H9 (cell line): ENCODE measurements around the gene DMBT1. TPM values are rescaled to one million over a fixed set of nuclear protein-coding genes. Genes with fewer than 3 reads are reported as not detected.

Experiments
- DNase-seq: peaks from one replicate; pipeline ENCODE4 v3.0.0-alpha.2; 2017
- H2AFZ ChIP-seq: one replicate; pipeline ENCODE4 v1.6.1; 2013; ENCODE audit warnings: mild to moderate bottlenecking, low read length, control low read depth, moderate library complexity
- H2AK5ac ChIP-seq: 2 replicates; pipeline ENCODE4 v1.6.1; 2013; ENCODE audit warnings: low read length, control low read depth, mixed read lengths; ENCODE audit not compliant: insufficient read length
- H2BK120ac ChIP-seq: one replicate; pipeline ENCODE4 v1.6.1; 2013; ENCODE audit warnings: low read depth, mild to moderate bottlenecking, low read length, control low read depth, inconsistent platforms; ENCODE audit not compliant: poor library complexity, severe bottlenecking
- H2BK12ac ChIP-seq: 2 replicates; pipeline ENCODE4 v1.6.1; 2013; ENCODE audit warnings: low read length, control low read depth, mixed read lengths, low read depth; ENCODE audit not compliant: insufficient read length
- H2BK15ac ChIP-seq: 2 replicates; pipeline ENCODE4 v1.6.1; 2013; ENCODE audit warnings: low read depth, low read length, control low read depth
- H2BK20ac ChIP-seq: one replicate; pipeline ENCODE4 v1.6.1; 2013; ENCODE audit warnings: low read depth, mild to moderate bottlenecking, low read length, control low read depth, inconsistent platforms; ENCODE audit not compliant: poor library complexity, severe bottlenecking
- H2BK5ac ChIP-seq: 2 replicates; pipeline ENCODE4 v1.6.1; 2013; ENCODE audit warnings: low read length, control low read depth, mixed read lengths; ENCODE audit not compliant: insufficient read length
- H3K14ac ChIP-seq: 2 replicates; pipeline ENCODE4 v1.6.1; 2013; ENCODE audit warnings: low read length, control low read depth; ENCODE audit not compliant: insufficient read depth
- H3K18ac ChIP-seq: 2 replicates; pipeline ENCODE4 v1.6.1; 2013; ENCODE audit warnings: low read depth, mild to moderate bottlenecking, mixed read lengths, low read length, control low read depth; ENCODE audit not compliant: insufficient read length
- H3K23ac ChIP-seq: 2 replicates; pipeline ENCODE4 v1.6.1; 2013; ENCODE audit warnings: low read length, control low read depth, mixed read lengths, low read depth; ENCODE audit not compliant: insufficient read length
- H3K23me2 ChIP-seq: 2 replicates; pipeline ENCODE4 v1.6.1; 2013; ENCODE audit warnings: low read depth, mild to moderate bottlenecking, mixed read lengths, low read length, control low read depth; ENCODE audit not compliant: insufficient read length, poor library complexity, severe bottlenecking
- H3K27ac ChIP-seq: 2 replicates; pipeline ENCODE4 v1.5.1; 2013; ENCODE audit warnings: low read length, control low read depth, mixed read lengths, low read depth; ENCODE audit not compliant: insufficient read length
- H3K27me3 ChIP-seq: 2 replicates; pipeline ENCODE4 v1.6.1; 2013; ENCODE audit warnings: low read length, control low read depth, inconsistent platforms; ENCODE audit not compliant: insufficient read depth
- H3K4ac ChIP-seq: 2 replicates; pipeline ENCODE4 v1.6.1; 2013; ENCODE audit warnings: low read depth, mild to moderate bottlenecking, control low read depth, inconsistent platforms, low read length, moderate library complexity
- H3K4me1 ChIP-seq: 2 replicates; pipeline ENCODE4 v1.6.1; 2013; ENCODE audit warnings: low read length, control low read depth, inconsistent platforms; ENCODE audit not compliant: insufficient read depth
- H3K4me2 ChIP-seq: 2 replicates; pipeline ENCODE4 v1.6.1; 2013; ENCODE audit warnings: low read length, control low read depth, mixed read lengths; ENCODE audit not compliant: insufficient read length, insufficient read depth
- H3K56ac ChIP-seq: 2 replicates; pipeline ENCODE4 v1.6.1; 2013; ENCODE audit warnings: low read depth, mild to moderate bottlenecking, mixed read lengths, low read length, control low read depth; ENCODE audit not compliant: insufficient read length
- H3K79me1 ChIP-seq: 2 replicates; pipeline ENCODE4 v1.6.1; 2013; ENCODE audit warnings: low read depth, mild to moderate bottlenecking, moderate library complexity, low read length, control low read depth, inconsistent platforms; ENCODE audit not compliant: insufficient read depth, poor library complexity, severe bottlenecking
- H3K79me2 ChIP-seq: 2 replicates; pipeline ENCODE4 v1.6.1; 2013; ENCODE audit warnings: low read length, control low read depth, inconsistent platforms; ENCODE audit not compliant: insufficient read depth
- H3K9ac ChIP-seq: 2 replicates; pipeline ENCODE4 v1.6.1; 2013; ENCODE audit warnings: low read length, control low read depth, mixed read lengths; ENCODE audit not compliant: insufficient read length; ENCODE audit errors: extremely low read depth
- H3K9me3 ChIP-seq: one replicate; pipeline ENCODE4 v1.6.1; 2013; ENCODE audit warnings: low read depth, low read length, inconsistent platforms; ENCODE audit not compliant: control insufficient read depth
- H3T11ph ChIP-seq: one replicate; pipeline ENCODE4 v1.6.1; 2013; ENCODE audit warnings: mild to moderate bottlenecking, low read length, control low read depth, inconsistent platforms
- H4K20me1 ChIP-seq: one replicate; pipeline ENCODE4 v1.6.1; 2013; ENCODE audit not compliant: control insufficient read depth, insufficient read length, insufficient read depth
- H4K5ac ChIP-seq: 2 replicates; pipeline ENCODE4 v1.6.1; 2013; ENCODE audit warnings: low read depth, mild to moderate bottlenecking, mixed read lengths, low read length, control low read depth; ENCODE audit not compliant: insufficient read length
- H4K8ac ChIP-seq: replicated peaks from 2 replicates; pipeline ENCODE4 v1.6.1; 2013; ENCODE audit warnings: low read length, control low read depth, mixed read lengths, low read depth; ENCODE audit not compliant: insufficient read length
- H4K91ac ChIP-seq: 2 replicates; pipeline ENCODE4 v1.6.1; 2013; ENCODE audit warnings: low read depth, mild to moderate bottlenecking, moderate library complexity, mixed read lengths, low read length, control low read depth; ENCODE audit not compliant: insufficient read length
- H3K27ac Mint-ChIP-seq, 3 experiments: 2 replicates in 2 of 3; 3 replicates in 1 of 3; pipeline ENCODE4 v1.8.0; 2020 to 2021; ENCODE audit warnings: mixed read lengths in 3 of 3, mild to moderate bottlenecking in 1 of 3, moderate library complexity in 1 of 3
- H3K27me3 Mint-ChIP-seq: 2 replicates; pipeline ENCODE4 v1.8.0; 2021; ENCODE audit warnings: low read depth, mild to moderate bottlenecking, moderate library complexity, mixed read lengths
- H3K36me3 Mint-ChIP-seq, 3 experiments: 2 replicates in 2 of 3; 3 replicates in 1 of 3; pipeline ENCODE4 v1.8.0; 2020 to 2021; ENCODE audit warnings: low read depth in 3 of 3, mixed read lengths in 3 of 3; ENCODE audit not compliant: insufficient read depth in 1 of 3
- H3K4me1 Mint-ChIP-seq, 2 experiments: 2 replicates each; pipeline ENCODE4 v1.8.0; 2020; ENCODE audit warnings: mixed read lengths in 2 of 2
- H3K4me3 Mint-ChIP-seq, 2 experiments: 2 replicates in 1 of 2; 3 replicates in 1 of 2; pipeline ENCODE4 v1.8.0; 2020 to 2021; ENCODE audit warnings: mild to moderate bottlenecking in 2 of 2, mixed read lengths in 2 of 2, moderate library complexity in 1 of 2
- H3K9me3 Mint-ChIP-seq, 2 experiments: 2 replicates in 1 of 2; 3 replicates in 1 of 2; pipeline ENCODE4 v1.8.0; 2020; ENCODE audit warnings: mild to moderate bottlenecking in 2 of 2, mixed read lengths in 2 of 2, moderate library complexity in 1 of 2
- CTCF ChIP-seq: fragments of 200-600 bp; sonication (generic); conservative IDR thresholded peaks from 3 replicates; pipeline ENCODE4 v1.8.0; 2021; ENCODE audit warnings: antibody characterized with exemption, mild to moderate bottlenecking
- WGBS: extraction: QIAGEN DNeasy Blood & Tissue Kit; methylation state at CpG from one replicate; pipeline ENCODE4 v1.1.7; 2013; ENCODE audit warnings: missing lambda C conversion rate, low lambda C conversion rate, mixed read lengths; ENCODE audit not compliant: insufficient read length; ENCODE audit errors: extremely low coverage; 5-methylcytosine and 5-hydroxymethylcytosine counted together
- total RNA-seq: library from RNA; stranded (reverse); gene quantifications from 2 replicates; pipeline ENCODE4 v1.2.1, GENCODE V29; 2021

Gene DMBT1
- total RNA-seq, 1 experiment from 2014 or later, result 0.04 TPM

DNA sequence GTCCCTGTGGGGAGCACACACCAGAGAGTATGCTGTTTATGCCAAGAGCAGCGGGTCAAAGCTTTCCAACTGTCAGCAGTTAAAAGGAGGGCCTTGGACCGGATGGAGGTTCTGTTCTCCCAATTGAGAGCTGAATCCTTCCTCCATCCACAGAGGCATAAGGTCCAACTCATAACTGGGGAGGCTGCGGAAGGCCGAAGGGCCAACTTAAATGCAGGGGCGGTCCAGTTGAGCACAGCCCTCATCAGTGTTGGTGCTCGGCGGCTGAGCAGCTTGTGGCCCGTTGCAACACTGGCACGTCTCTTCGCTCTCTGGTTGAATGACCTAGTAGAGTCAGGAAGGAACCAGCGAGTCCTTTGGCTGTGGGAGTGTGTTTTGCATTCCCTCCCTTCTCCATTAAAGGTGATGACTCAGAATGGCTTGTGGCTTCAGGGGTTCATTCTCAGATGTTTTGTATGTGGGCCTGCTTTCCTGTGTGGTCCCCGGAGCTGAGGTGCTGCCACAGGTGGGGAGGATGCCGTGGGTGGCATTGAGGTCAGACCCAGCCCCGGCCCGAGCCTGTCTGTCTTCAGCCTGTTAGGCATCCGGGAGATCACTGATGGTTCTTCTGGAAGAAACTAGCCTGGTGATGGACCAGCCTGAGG, 44.8 kb upstream of the DMBT1 start:
- WGBS, result no CpG with 5 or more reads among the region's 16 CpGs

More for the DNA sequence above, 44.8 kb upstream of the DMBT1 start:
- Histone ChIP-seq H4K20me1 (no peaks in the 10 kb centered on the region), H3K4me1 (no peaks in the 10 kb centered on the region), H3T11ph (no peak overlapping the region), H4K8ac (no peak overlapping the region), H3K9ac (no peak overlapping the region), H2BK5ac (no peak overlapping the region), H2BK12ac (no peak overlapping the region), H3K56ac (no peak overlapping the region), H2AK5ac (no peak overlapping the region), H2AFZ (no peak overlapping the region), H4K91ac (no peak overlapping the region), H3K14ac (no peak overlapping the region), H3K79me1 (no peaks in the 10 kb centered on the region), H3K27me3 (no peaks in the 10 kb centered on the region), H3K23ac (no peak overlapping the region), H3K18ac (no peak overlapping the region), H4K5ac (no peak overlapping the region), H2BK15ac (no peak overlapping the region), H3K4ac (no peak overlapping the region), H2BK20ac (no peak overlapping the region), H3K4me2 (no peak overlapping the region), H2BK120ac (no peak overlapping the region), H3K9me3 (no peaks in the 10 kb centered on the region), H3K23me2 (no peaks in the 10 kb centered on the region), H3K79me2 (no peaks in the 10 kb centered on the region), H3K27ac (no peak overlapping the region)
- Mint-ChIP-seq H3K27ac (no peak overlapping the region), H3K27me3 (peaks cover 4% of the 10 kb centered on the region), H3K9me3 (no peaks in the 10 kb centered on the region), H3K36me3 (no peaks in the 10 kb centered on the region; a peak in 2 of 7 replicates), H3K4me3 (no peak overlapping the region), H3K4me1 (peaks cover 2 to 3% of the 10 kb centered on the region in 2 experiments; a peak in 1 of 4 replicates)
- no peak for DNase-seq
- no peak for TF ChIP-seq CTCF
